UCSD-AML1 (cell line): Measurements from ENCODE around the gene PRKCH.
"Not testable (repeated sequence)": the region's sequence is repeated elsewhere in the genome, so short reads cannot be mapped to it uniquely, and the experiment has no call there.

Experiments used
- DNase-seq: peaks from one replicate; lab custom pipeline; 2025; ENCODE audit not compliant: unreplicated experiment; lab: John Stamatoyannopoulos, UW

The PRKCH gene

GRCh38 chr14:61304688-61305087 lies 16.7 kb upstream of the PRKCH start:
- DNase-seq = no peak

GRCh38 chr14:61308198-61308597 lies 13.2 kb upstream of the PRKCH start:
- DNase-seq = no peak

- DNase-seq = not testable (repeated sequence)
These were observed 12.7 kb upstream of the PRKCH start for GRCh38 chr14:61308701-61309100.

GRCh38 chr14:61315313-61315712 lies 6.1 kb upstream of the PRKCH start:
- DNase-seq = no peak

- DNase-seq = no peak
These were observed 2.3 kb upstream of the PRKCH start for GRCh38 chr14:61319086-61319485.

- no peak for DNase-seq
These were observed 1.7 kb upstream of the PRKCH start for GRCh38 chr14:61319706-61320105.

- not testable (repeated sequence) for DNase-seq
These were observed 1.2 kb upstream of the PRKCH start for GRCh38 chr14:61320170-61320569.

- no peak for DNase-seq
These were observed 484 bp upstream of the PRKCH start for GRCh38 chr14:61320806-61321384.

- DNase-seq = peak; percentile 50
These were observed 826 bp downstream of the PRKCH start for GRCh38 chr14:61322011-61322798.

- peak; percentile 50 for DNase-seq
These were observed 1.5 kb downstream of the PRKCH start for GRCh38 chr14:61322799-61323290.

- DNase-seq = no peak
These were observed 2.6 kb downstream of the PRKCH start for GRCh38 chr14:61323970-61324369.

- no peak for DNase-seq
These were observed 3.8 kb downstream of the PRKCH start for GRCh38 chr14:61325166-61325565.

GRCh38 chr14:61326146-61326545 lies 4.8 kb downstream of the PRKCH start:
- no peak for DNase-seq

- DNase-seq = peak; percentile 59
These were observed 5.5 kb downstream of the PRKCH start for GRCh38 chr14:61326847-61327246.

- DNase-seq = no peak
These were observed 7.4 kb downstream of the PRKCH start for GRCh38 chr14:61328626-61329262.

- DNase-seq = no peak
These were observed 8.2 kb downstream of the PRKCH start for GRCh38 chr14:61329478-61330051.

- no peak for DNase-seq
These were observed 9.1 kb downstream of the PRKCH start for GRCh38 chr14:61330511-61330910.

- no peak for DNase-seq
These were observed 10.7 kb downstream of the PRKCH start for GRCh38 chr14:61331992-61332657.

GRCh38 chr14:61332658-61333029 lies 11.3 kb downstream of the PRKCH start:
- no peak for DNase-seq

- DNase-seq = no peak
These were observed 11.7 kb downstream of the PRKCH start for GRCh38 chr14:61333087-61333486.

- DNase-seq = no peak
These were observed 12.9 kb downstream of the PRKCH start for GRCh38 chr14:61334197-61334701.
